K562 (cell line): ENCODE results near the gene ACBD5. TPM values are rescaled to one million over a fixed set of nuclear protein-coding genes. Genes with fewer than 3 reads are reported as not detected.

Experiments used
- BCLAF1 ChIP-seq, 2 experiments: fragments of 450-650 bp in 1 of 2; IDR thresholded peaks; 2 replicates each; pipeline ENCODE4 v1.6.1; 2011 to 2017; ENCODE audit warnings: low read depth in 2 of 2, antibody characterized with exemption in 1 of 2, borderline replicate concordance in 1 of 2, low read length in 1 of 2, mild to moderate bottlenecking in 1 of 2, mixed read lengths in 1 of 2; ENCODE audit not compliant: control insufficient read depth in 1 of 2
- ESRRB ChIP-seq: fragments of 250-450 bp; sonication (Bioruptor Pico); IDR thresholded peaks from 2 replicates; pipeline ENCODE4 v1.5.0; 2020; ENCODE audit warnings: mild to moderate bottlenecking, moderate library complexity, borderline replicate concordance
- GABPB2 ChIP-seq: fragments of 250-450 bp; sonication (Bioruptor Pico); conservative IDR thresholded peaks from 2 replicates; pipeline ENCODE4 v1.5.1; 2021; ENCODE audit warnings: mild to moderate bottlenecking
- IRF2 ChIP-seq: sonication (generic); formaldehyde crosslinking; IDR thresholded peaks from 2 replicates; pipeline ENCODE4 v1.8.1; 2022; ENCODE audit warnings: mild to moderate bottlenecking, missing genetic modification reagents
- KHSRP ChIP-seq: fragments of 450-650 bp; IDR thresholded peaks from 2 replicates; pipeline ENCODE4 v1.6.1; 2017
- MCM3 ChIP-seq: fragments of 450-650 bp; IDR thresholded peaks from 2 replicates; pipeline ENCODE4 v1.6.1; 2016
- PCBP1 ChIP-seq: fragments of 200-400 bp; formaldehyde crosslinking; IDR thresholded peaks from 2 replicates; pipeline ENCODE4 v1.6.1; 2018; ENCODE audit warnings: mild to moderate bottlenecking, low read depth, low read length; ENCODE audit not compliant: poor library complexity, severe bottlenecking
- PTTG1 ChIP-seq: fragments of 450-650 bp; IDR thresholded peaks from 2 replicates; pipeline ENCODE4 v1.6.1; 2016; ENCODE audit warnings: low read depth, mild to moderate bottlenecking, missing genetic modification characterization, missing compliant biosample characterization
- RFX5 ChIP-seq: IDR thresholded peaks from 2 replicates; pipeline ENCODE4 v1.6.1; 2011; ENCODE audit warnings: low read depth, mild to moderate bottlenecking, improper control_type of control experiment, low read length
- SIRT6 ChIP-seq: IDR thresholded peaks from one replicate; pipeline ENCODE4 v1.6.1; 2012; ENCODE audit warnings: low read depth, mild to moderate bottlenecking, control low read depth, inconsistent platforms, low read length, moderate library complexity
- SMARCA4 ChIP-seq: fragments of 450-650 bp; IDR thresholded peaks from 2 replicates; pipeline ENCODE4 v1.6.1; 2016
- SMARCB1 ChIP-seq: IDR thresholded peaks from 2 replicates; pipeline ENCODE4 v1.6.1; 2011; ENCODE audit warnings: improper control_type of control experiment, low read depth; ENCODE audit not compliant: insufficient read length
- TEAD2 ChIP-seq: fragments of 450-650 bp; IDR thresholded peaks from 2 replicates; pipeline ENCODE4 v1.6.1; 2016; ENCODE audit warnings: missing genetic modification characterization, control low read depth, missing compliant biosample characterization
- ZNF140 ChIP-seq: fragments of 250-450 bp; sonication (Bioruptor Pico); IDR thresholded peaks from 2 replicates; pipeline ENCODE4 v1.8.0; 2021; ENCODE audit warnings: moderate library complexity, mild to moderate bottlenecking, inconsistent platforms
- ZNF609 ChIP-seq: sonication (generic); formaldehyde crosslinking; IDR thresholded peaks from 2 replicates; pipeline ENCODE4 v1.8.1; 2023; ENCODE audit warnings: missing genetic modification reagents, mild to moderate bottlenecking, borderline replicate concordance
- polyA plus RNA-seq, 8 experiments: library from polyadenylated mRNA; depleted of rRNA in 4 of 8; stranded (reverse) in 5 of 8; unstranded in 3 of 8; fragments of >200 nt; fragmentation: Nextera tagmentation in 2 of 8; fragmentation: Illumina TruSeq in 1 of 8; extraction: Ambion mirVana in 2 of 8; extraction: Trizol in 1 of 8; gene quantifications; 2 replicates each; pipeline versions ENCODE4 v1.2.1 to v1.2.3, GENCODE V29; 2011 to 2014; ENCODE audit warnings: inconsistent platforms in 1 of 8, missing spikeins in 1 of 8
- total RNA-seq, 7 experiments: library from RNA; depleted of rRNA in 6 of 7; stranded (reverse); fragments of >200 nt in 6 of 7; fragmentation: Illumina TruSeq in 2 of 7; extraction: Trizol in 2 of 7; gene quantifications; 2 replicates each; pipeline versions ENCODE4 v1.2.1 to v1.2.3, GENCODE V29; 2011 to 2021; ENCODE audit warnings: low replicate concordance in 1 of 7
- TF ChIP-seq, protein P1 (sequence below): sonication (generic); formaldehyde crosslinking; IDR thresholded peaks from 2 replicates; pipeline ENCODE4 v1.9.0; 2022; ENCODE audit warnings: mild to moderate bottlenecking, missing genetic modification reagents
- TF ChIP-seq, protein P2 (sequence below): fragments of 450-650 bp; IDR thresholded peaks from 2 replicates; pipeline ENCODE4 v1.6.1; 2014; ENCODE audit warnings: low read depth, mild to moderate bottlenecking, moderate library complexity, borderline replicate concordance

The ACBD5 gene
- total and polyA plus RNA-seq, 9 of the 15 experiments (the other 6 are each of a cell fraction or from before 2014, with no cell fraction given): 1.5 to 10.3 (median 7.8) TPM

GRCh38 chr10:27241652-27242472 lies 1.3 kb upstream of the ACBD5 start (continued):
- TF ChIP-seq BCLAF1 (IDR thresholded peaks at IDR 0.05; ENCODE audit: borderline replicate concordance in 1 of 2, control insufficient read depth in 1 of 2, low read depth in 2 of 2, low read length in 1 of 2): 0 out of 4 replicates have a peak, but pooled peaks of 1 of the 2 experiments have one; percentile 44
- no peak for TF ChIP-seq GABPB2
- no peak for TF ChIP-seq MCM3
- TF ChIP-seq SMARCA4: no peak
- TF ChIP-seq RFX5: no peak
- 0 out of 2 replicates have a peak, but pooled peaks have one; percentile 58 for TF ChIP-seq TEAD2 (tag)
- TF ChIP-seq ZNF609: no peak
- TF ChIP-seq, protein P1, sequence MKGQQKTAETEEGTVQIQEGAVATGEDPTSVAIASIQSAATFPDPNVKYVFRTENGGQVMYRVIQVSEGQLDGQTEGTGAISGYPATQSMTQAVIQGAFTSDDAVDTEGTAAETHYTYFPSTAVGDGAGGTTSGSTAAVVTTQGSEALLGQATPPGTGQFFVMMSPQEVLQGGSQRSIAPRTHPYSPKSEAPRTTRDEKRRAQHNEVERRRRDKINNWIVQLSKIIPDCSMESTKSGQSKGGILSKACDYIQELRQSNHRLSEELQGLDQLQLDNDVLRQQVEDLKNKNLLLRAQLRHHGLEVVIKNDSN (CRISPR knock-in tag): no peak
- TF ChIP-seq SIRT6: no peak
- no peak for TF ChIP-seq ESRRB (CRISPR knock-in tag)
- TF ChIP-seq, protein P2, sequence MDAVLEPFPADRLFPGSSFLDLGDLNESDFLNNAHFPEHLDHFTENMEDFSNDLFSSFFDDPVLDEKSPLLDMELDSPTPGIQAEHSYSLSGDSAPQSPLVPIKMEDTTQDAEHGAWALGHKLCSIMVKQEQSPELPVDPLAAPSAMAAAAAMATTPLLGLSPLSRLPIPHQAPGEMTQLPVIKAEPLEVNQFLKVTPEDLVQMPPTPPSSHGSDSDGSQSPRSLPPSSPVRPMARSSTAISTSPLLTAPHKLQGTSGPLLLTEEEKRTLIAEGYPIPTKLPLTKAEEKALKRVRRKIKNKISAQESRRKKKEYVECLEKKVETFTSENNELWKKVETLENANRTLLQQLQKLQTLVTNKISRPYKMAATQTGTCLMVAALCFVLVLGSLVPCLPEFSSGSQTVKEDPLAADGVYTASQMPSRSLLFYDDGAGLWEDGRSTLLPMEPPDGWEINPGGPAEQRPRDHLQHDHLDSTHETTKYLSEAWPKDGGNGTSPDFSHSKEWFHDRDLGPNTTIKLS: peak; percentile 85
- no peak for TF ChIP-seq IRF2 (CRISPR knock-in tag)
- TF ChIP-seq ZNF140 (CRISPR knock-in tag): no peak
- TF ChIP-seq PCBP1: no peak
- no peak for TF ChIP-seq KHSRP
- no peak for TF ChIP-seq SMARCB1
- peak; percentile 86 for TF ChIP-seq PTTG1 (tag)
